HCT116 (cell line): ENCODE results near the gene KLHL40. TPM values are rescaled to one million over a fixed set of nuclear protein-coding genes. Genes with fewer than 3 reads are reported as not detected.

Experiments
- ATAC-seq: fragments of 200-7000 bp; cut with Tn5 transposase; 2 replicates; pipeline ENCODE4 v1.9.1; 2020; ENCODE audit warnings: mild to moderate bottlenecking, moderate library complexity
- BruUV-seq: library from RNA; stranded (reverse); fragments of 400-500 nt; replicated peaks from 2 replicates; lab custom pipeline; 2021; lab: Mats Ljungman, UMichigan
- CTCF ChIA-PET: fragments of 300-600 bp; sonication (Branson Sonifier 250); formaldehyde crosslinking; loops from one replicate; lab custom pipeline; 2021; ENCODE audit warnings: antibody characterized with exemption; lab: Charles Lee
- POLR2A ChIA-PET: fragments of 300-600, 350-600 bp; sonication (Branson Sonifier 250); formaldehyde crosslinking; loops from one replicate; lab custom pipeline; 2021; ENCODE audit warnings: antibody characterized with exemption; lab: Charles Lee
- RAD21 ChIA-PET, 2 experiments: fragments of 300-600 bp; sonication (Branson Sonifier 250); formaldehyde crosslinking; loops; one replicate each; lab custom pipeline; 2023; ENCODE audit warnings: low total read pairs in 2 of 2; ENCODE audit not compliant: uncharacterized antibody in 2 of 2, unreplicated experiment in 2 of 2, low non-redundant PET in 1 of 2; lab: Charles Lee
- DNase-seq: peaks from one replicate; pipeline ENCODE4 v3.0.0-alpha.2; 2010; ENCODE audit warnings: low read depth, low spot score
- H2AFZ ChIP-seq: fragments of 200-600 bp; shearing (Covaris generic), sonication (generic); 2 replicates; pipeline ENCODE4 v1.6.1; 2017; ENCODE audit warnings: low read depth, mixed run types, mixed read lengths, antibody characterized with exemption, low read length; ENCODE audit not compliant: poor library complexity, severe bottlenecking
- H3K27ac ChIP-seq: 2 replicates; pipeline ENCODE4 v1.5.1; 2012; ENCODE audit warnings: low read depth, low read length
- H3K27me3 ChIP-seq: fragments of 200-600 bp; sonication (generic); 2 replicates; pipeline ENCODE4 v1.6.1; 2016; ENCODE audit warnings: mixed run types, low read length, mixed read lengths; ENCODE audit not compliant: insufficient read depth
- H3K36me3 ChIP-seq, 2 experiments: fragments of 200-500 bp in 1 of 2; fragments of 200-600 bp in 1 of 2; sonication (Bioruptor generic) in 1 of 2; sonication (generic) in 1 of 2; 2 replicates each; pipeline versions ENCODE4 v1.5.1 to v1.6.1; 2014 to 2016; ENCODE audit warnings: low read length in 2 of 2, inconsistent platforms in 1 of 2, mixed read lengths in 1 of 2, mixed run types in 1 of 2; ENCODE audit not compliant: insufficient read depth in 2 of 2, control insufficient read depth in 1 of 2
- H3K4me1 ChIP-seq, 2 experiments: fragments of 200-600 bp in 1 of 2; sonication (generic) in 1 of 2; 2 replicates each; pipeline versions ENCODE4 v1.5.1 to v1.6.1; 2012 to 2017; ENCODE audit warnings: low read length in 2 of 2, inconsistent platforms in 1 of 2, mild to moderate bottlenecking in 1 of 2, mixed read lengths in 1 of 2, mixed run types in 1 of 2, moderate library complexity in 1 of 2; ENCODE audit not compliant: insufficient read depth in 2 of 2, control insufficient read depth in 1 of 2
- H3K4me2 ChIP-seq: fragments of 200-600 bp; sonication (generic); 2 replicates; pipeline ENCODE4 v1.6.1; 2017; ENCODE audit warnings: mixed run types, low read length, mixed read lengths
- H3K4me3 ChIP-seq, 2 experiments: fragments of 200-600 bp in 1 of 2; sonication (generic) in 1 of 2; replicated peaks in 1 of 2; 2 replicates each; pipeline ENCODE4 v1.5.1; 2011 to 2016; ENCODE audit warnings: low read length in 2 of 2, control low read depth in 1 of 2, low read depth in 1 of 2, mild to moderate bottlenecking in 1 of 2, mixed read lengths in 1 of 2, mixed run types in 1 of 2
- H3K79me2 ChIP-seq: fragments of 200-600 bp; sonication (generic); 2 replicates; pipeline ENCODE4 v1.6.1; 2017; ENCODE audit warnings: mild to moderate bottlenecking, mixed run types, low read length, moderate library complexity, mixed read lengths; ENCODE audit not compliant: insufficient read depth
- H3K9ac ChIP-seq: fragments of 200-600 bp; sonication (generic); 2 replicates; pipeline ENCODE4 v1.6.1; 2016; ENCODE audit warnings: low read length, mixed read lengths
- H3K9me2 ChIP-seq: fragments of 200-600 bp; sonication (generic), shearing (Covaris generic); 2 replicates; pipeline ENCODE4 v1.6.1; 2017; ENCODE audit warnings: mixed run types, mild to moderate bottlenecking, moderate library complexity; ENCODE audit not compliant: insufficient read depth
- H3K9me3 ChIP-seq, 2 experiments: fragments of 200-500 bp in 1 of 2; fragments of 200-600 bp in 1 of 2; sonication (Bioruptor generic) in 1 of 2; sonication (generic) in 1 of 2; 2 replicates each; pipeline ENCODE4 v1.6.1; 2014 to 2017; ENCODE audit warnings: low read length in 2 of 2, mixed read lengths in 2 of 2, inconsistent platforms in 1 of 2, low read depth in 1 of 2, mild to moderate bottlenecking in 1 of 2, mixed run types in 1 of 2, moderate library complexity in 1 of 2; ENCODE audit not compliant: control insufficient read depth in 1 of 2, insufficient read depth in 1 of 2
- H4K20me1 ChIP-seq: fragments of 200-600 bp; sonication (generic), shearing (Covaris generic); 2 replicates; pipeline ENCODE4 v1.6.1; 2017; ENCODE audit warnings: mixed run types, mild to moderate bottlenecking, moderate library complexity; ENCODE audit not compliant: insufficient read depth
- ATF3 ChIP-seq: IDR thresholded peaks from 2 replicates; pipeline ENCODE4 v1.6.1; 2012
- CBX3 ChIP-seq: IDR thresholded peaks from 2 replicates; pipeline ENCODE4 v1.6.1; 2012; ENCODE audit warnings: low read depth
- CEBPB ChIP-seq: IDR thresholded peaks from 2 replicates; pipeline ENCODE4 v1.6.1; 2012; ENCODE audit warnings: low read depth
- CTCF ChIP-seq, 3 experiments: fragments of 200-600 bp in 1 of 3; sonication (generic) in 1 of 3; IDR thresholded peaks in 2 of 3; conservative IDR thresholded peaks in 1 of 3; 2 replicates each; pipeline ENCODE4 v1.5.1; 2012 to 2017; ENCODE audit warnings: low read depth in 2 of 3, low read length in 2 of 3, antibody characterized with exemption in 1 of 3, borderline replicate concordance in 1 of 3, control low read depth in 1 of 3, mild to moderate bottlenecking in 1 of 3, mixed read lengths in 1 of 3, mixed run types in 1 of 3, moderate library complexity in 1 of 3; ENCODE audit not compliant: insufficient read depth in 1 of 3
- ELF1 ChIP-seq: IDR thresholded peaks from 2 replicates; pipeline ENCODE4 v1.6.1; 2012; ENCODE audit warnings: low read depth, borderline replicate concordance
- EZH2 ChIP-seq: fragments of 200-600 bp; sonication (generic); IDR thresholded peaks from 2 replicates; pipeline ENCODE4 v1.6.1; 2017; ENCODE audit warnings: antibody characterized with exemption, mixed run types
- FOSL1 ChIP-seq: IDR thresholded peaks from 2 replicates; pipeline ENCODE4 v1.6.1; 2012; ENCODE audit warnings: low read depth
- JUND ChIP-seq: IDR thresholded peaks from 2 replicates; pipeline ENCODE4 v1.6.1; 2012
- POLR2A ChIP-seq: IDR thresholded peaks from 2 replicates; pipeline ENCODE4 v1.7.0; 2011; ENCODE audit warnings: borderline replicate concordance; ENCODE audit not compliant: insufficient read depth, insufficient read length; ENCODE audit errors: extremely low read depth
- POLR2AphosphoS5 ChIP-seq: IDR thresholded peaks from 2 replicates; pipeline ENCODE4 v1.6.1; 2011; ENCODE audit warnings: mild to moderate bottlenecking, low read depth, low read length, moderate library complexity
- SIN3A ChIP-seq: IDR thresholded peaks from 2 replicates; pipeline ENCODE4 v1.6.1; 2012; ENCODE audit warnings: low read depth
- SP1 ChIP-seq: IDR thresholded peaks from 2 replicates; pipeline ENCODE4 v1.6.1; 2012; ENCODE audit warnings: low read depth
- SRF ChIP-seq: IDR thresholded peaks from 2 replicates; pipeline ENCODE4 v1.6.1; 2012; ENCODE audit warnings: low read depth
- TCF7L2 ChIP-seq: IDR thresholded peaks from 2 replicates; pipeline ENCODE4 v1.7.0; 2011; ENCODE audit warnings: borderline replicate concordance, inconsistent platforms; ENCODE audit not compliant: insufficient read depth, insufficient read length; ENCODE audit errors: extremely low read depth
- ZBTB33 ChIP-seq: IDR thresholded peaks from 2 replicates; pipeline ENCODE4 v1.6.1; 2011; ENCODE audit warnings: mild to moderate bottlenecking, low read length, moderate library complexity; ENCODE audit not compliant: insufficient replicate concordance; ENCODE audit errors: extremely low read depth
- ZFX ChIP-seq: fragments of 450-650 bp; IDR thresholded peaks from 2 replicates; pipeline ENCODE4 v1.6.1; 2017
- ZNF274 ChIP-seq: fragments of 200-500 bp; sonication (Bioruptor generic); IDR thresholded peaks from 2 replicates; pipeline ENCODE4 v1.6.1; 2014; ENCODE audit warnings: mild to moderate bottlenecking, low read depth, low read length, inconsistent platforms
- intact Hi-C: fragments of 100-400 bp; cut with micrococcal nuclease; formaldehyde crosslinking; loops from 2 replicates; pipeline ENCODE4 v1.10.0; 2022
- total RNA-seq: library from RNA; stranded (reverse); gene quantifications from one replicate; pipeline ENCODE4 v1.2.1, GENCODE V29; 2021; ENCODE audit not compliant: unreplicated experiment

Gene KLHL40
- total RNA-seq, 1 experiment from 2014 or later, result not detected

- H3K9me2 ChIP-seq, result no peaks in the 10 kb centered on the region
- no peaks in the 10 kb centered on the region for H3K27me3 ChIP-seq
- TF ChIP-seq POLR2AphosphoS5 (no peak), ZFX (no peak)
- intact Hi-C loops, result no loop called here
- H4K20me1 ChIP-seq, result no peaks in the 10 kb centered on the region
- H3K36me3 ChIP-seq, result peaks cover 45 to 75% of the 10 kb centered on the region in 2 experiments; a peak in 3 of 4 replicates
- no peak overlapping the region for H3K4me3 ChIP-seq
- no peaks in the 10 kb centered on the region; the same call in 1 of the 2 replicates for H3K79me2 ChIP-seq
- no peak overlapping the region for H3K9ac ChIP-seq
- no peak overlapping the region for H3K27ac ChIP-seq
- no peaks in the 10 kb centered on the region for H3K4me1 ChIP-seq
- H3K9me3 ChIP-seq, result no peaks in the 10 kb centered on the region
- no peak overlapping the region for H2AFZ ChIP-seq
- no TSS peak for BruUV-seq
- DNase-seq (no peak), ATAC-seq (no peak)
- H3K4me2 ChIP-seq, result no peak overlapping the region
- CTCF ChIA-PET, result no interaction called here
- RAD21 ChIA-PET, result interaction anchor here in 1 of 2 experiments (0.6 kb wide), 1 partner anchor 387 kb away, joined by 3 read pairs; no protein-coding TSS in a partner anchor
- POLR2A ChIA-PET, result interaction anchor here (2.2 kb wide), 1 partner anchor 12 kb away, joined by 5 read pairs; no protein-coding TSS in a partner anchor
Measured at GRCh38 chr3:42640129-42640528, 45.2 kb upstream of the KLHL40 start.

- H3K9me2 ChIP-seq, result no peaks in the 10 kb centered on the region
- no TSS peak for BruUV-seq
- H2AFZ ChIP-seq, result no peak overlapping the region
- ChIA-PET CTCF (no interaction called here), RAD21 (no interaction called here), POLR2A (interaction anchor here (0.5 to 2.2 kb wide), 2 partner anchors 11 to 422 kb away, joined by 4 to 5 read pairs; no protein-coding TSS in a partner anchor)
- peaks cover 49 to 75% of the 10 kb centered on the region in 2 experiments; a peak in 3 of 4 replicates for H3K36me3 ChIP-seq
- no peak for ATAC-seq
- H3K27ac ChIP-seq, result no peak overlapping the region
- H3K4me3 ChIP-seq, result no peak overlapping the region
- H3K4me1 ChIP-seq, result no peaks in the 10 kb centered on the region
- no peaks in the 10 kb centered on the region for H3K9me3 ChIP-seq
- DNase-seq, result no peak
- no peaks in the 10 kb centered on the region for H3K27me3 ChIP-seq
- H3K9ac ChIP-seq, result no peak overlapping the region
- intact Hi-C loops, result no loop called here
- H3K79me2 ChIP-seq, result no peaks in the 10 kb centered on the region; the same call in 1 of the 2 replicates
- H4K20me1 ChIP-seq, result no peaks in the 10 kb centered on the region
- no peak overlapping the region for H3K4me2 ChIP-seq
- TF ChIP-seq EZH2, result no peak
- TF ChIP-seq ELF1, result no peak
- no peak for TF ChIP-seq FOSL1
- no peak for TF ChIP-seq CEBPB
- no peak for TF ChIP-seq CTCF (IDR thresholded peaks at IDR 0.05 in 2 of 3, conservative IDR thresholded peaks at IDR 0.05 in 1 of 3; ENCODE audit: borderline replicate concordance in 1 of 3, insufficient read depth in 1 of 3, low read depth in 2 of 3, low read length in 2 of 3)
- no peak for TF ChIP-seq CBX3
- no peak for TF ChIP-seq SP1
- TF ChIP-seq SRF, result no peak
- TF ChIP-seq POLR2A, result no peak
- no peak for TF ChIP-seq SIN3A
- no peak for TF ChIP-seq POLR2AphosphoS5
- no peak for TF ChIP-seq ZFX
- TF ChIP-seq ZNF274, result no peak
- no peak for TF ChIP-seq TCF7L2
- no peak for TF ChIP-seq JUND
- no peak for TF ChIP-seq ATF3
- no peak for TF ChIP-seq ZBTB33
Measured at GRCh38 chr3:42640771-42641370, 44.5 kb upstream of the KLHL40 start.
